ENCODE measurements around the gene CRCP. TPM values are rescaled to one million over a fixed set of nuclear protein-coding genes. Genes with fewer than 3 reads are reported as not detected.

CRCP gene
- total RNA-seq, 1 donor from 2014 or later: 26.9 TPM

DNA sequence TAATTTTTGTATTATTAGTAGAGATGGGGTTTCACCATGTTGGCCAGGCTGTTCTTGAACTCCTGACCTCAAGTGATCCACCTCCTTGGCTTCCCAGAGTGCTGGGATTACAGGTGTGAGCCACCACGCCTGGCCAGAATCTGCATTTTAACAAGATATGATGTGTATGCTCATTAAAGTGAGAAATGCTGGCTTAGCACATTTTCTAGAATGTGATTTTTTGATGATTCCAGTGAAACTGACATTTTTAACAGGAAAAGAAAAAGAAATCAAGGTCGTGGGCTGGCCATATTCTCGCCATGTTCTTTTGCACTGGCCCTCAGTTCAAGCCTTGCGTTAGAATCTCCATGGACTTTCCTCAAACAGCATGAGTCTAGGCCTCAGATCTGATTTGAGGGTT is 72.3 kb downstream of the CRCP start:
- TF ChIP-seq, protein P1, sequence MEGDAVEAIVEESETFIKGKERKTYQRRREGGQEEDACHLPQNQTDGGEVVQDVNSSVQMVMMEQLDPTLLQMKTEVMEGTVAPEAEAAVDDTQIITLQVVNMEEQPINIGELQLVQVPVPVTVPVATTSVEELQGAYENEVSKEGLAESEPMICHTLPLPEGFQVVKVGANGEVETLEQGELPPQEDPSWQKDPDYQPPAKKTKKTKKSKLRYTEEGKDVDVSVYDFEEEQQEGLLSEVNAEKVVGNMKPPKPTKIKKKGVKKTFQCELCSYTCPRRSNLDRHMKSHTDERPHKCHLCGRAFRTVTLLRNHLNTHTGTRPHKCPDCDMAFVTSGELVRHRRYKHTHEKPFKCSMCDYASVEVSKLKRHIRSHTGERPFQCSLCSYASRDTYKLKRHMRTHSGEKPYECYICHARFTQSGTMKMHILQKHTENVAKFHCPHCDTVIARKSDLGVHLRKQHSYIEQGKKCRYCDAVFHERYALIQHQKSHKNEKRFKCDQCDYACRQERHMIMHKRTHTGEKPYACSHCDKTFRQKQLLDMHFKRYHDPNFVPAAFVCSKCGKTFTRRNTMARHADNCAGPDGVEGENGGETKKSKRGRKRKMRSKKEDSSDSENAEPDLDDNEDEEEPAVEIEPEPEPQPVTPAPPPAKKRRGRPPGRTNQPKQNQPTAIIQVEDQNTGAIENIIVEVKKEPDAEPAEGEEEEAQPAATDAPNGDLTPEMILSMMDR (conservative IDR thresholded peaks at IDR 0.05; ENCODE audit: low read depth, low read length): no peak
- DNase-seq (ENCODE audit: low read depth): no peak
- no peak overlapping the region for H3K4me3 ChIP-seq (ENCODE audit: low read depth, low read length)

DNA sequence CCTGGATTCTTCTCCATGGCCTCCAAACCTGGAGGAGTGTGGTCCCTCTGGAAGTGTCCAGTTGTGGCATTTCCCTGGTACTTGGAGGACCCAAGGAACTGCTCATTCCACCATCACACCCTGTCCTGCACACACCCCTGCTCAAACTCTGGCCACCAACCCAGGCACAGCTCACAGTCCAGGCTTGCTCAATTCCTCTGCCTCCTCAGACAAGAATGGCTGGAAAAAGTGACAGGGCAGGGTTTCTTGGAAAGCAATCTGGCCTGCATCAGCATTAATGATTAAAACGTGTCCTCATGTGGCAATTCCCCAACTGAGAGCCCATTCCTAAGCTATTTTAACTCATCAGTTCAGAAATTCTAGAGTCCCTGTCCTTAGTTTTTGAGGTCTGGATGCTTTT is 73.3 kb downstream of the CRCP start:
- TF ChIP-seq, protein P1 (conservative IDR thresholded peaks at IDR 0.05; ENCODE audit: low read depth, low read length): no peak
- no peak for DNase-seq (ENCODE audit: low read depth)

DNA sequence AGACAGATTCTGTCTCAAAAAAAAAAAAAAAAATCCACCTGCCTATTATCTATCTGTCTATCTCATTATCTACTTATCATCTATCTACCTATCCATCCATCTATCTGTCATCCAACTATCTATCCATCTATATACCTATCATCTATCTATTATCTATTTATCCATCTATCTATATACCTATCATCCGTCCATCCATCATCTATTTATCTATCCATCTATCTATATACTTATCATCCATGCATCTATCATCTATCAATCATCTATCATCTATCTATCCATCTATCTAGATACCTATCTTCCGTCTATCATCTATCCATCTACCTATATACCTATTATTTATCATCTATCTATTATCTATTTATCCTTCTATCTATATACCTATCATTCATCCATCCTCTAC is 74.0 kb downstream of the CRCP start:
- H3K4me3 ChIP-seq (ENCODE audit: low read depth, low read length): no peak overlapping the region
- no peak for DNase-seq (ENCODE audit: low read depth)
- TF ChIP-seq, protein P1 (conservative IDR thresholded peaks at IDR 0.05; ENCODE audit: low read depth, low read length): no peak

More for the DNA sequence above, 73.3 kb downstream of the CRCP start:
- no peak overlapping the region for H3K4me3 ChIP-seq (ENCODE audit: low read depth, low read length)

DNA sequence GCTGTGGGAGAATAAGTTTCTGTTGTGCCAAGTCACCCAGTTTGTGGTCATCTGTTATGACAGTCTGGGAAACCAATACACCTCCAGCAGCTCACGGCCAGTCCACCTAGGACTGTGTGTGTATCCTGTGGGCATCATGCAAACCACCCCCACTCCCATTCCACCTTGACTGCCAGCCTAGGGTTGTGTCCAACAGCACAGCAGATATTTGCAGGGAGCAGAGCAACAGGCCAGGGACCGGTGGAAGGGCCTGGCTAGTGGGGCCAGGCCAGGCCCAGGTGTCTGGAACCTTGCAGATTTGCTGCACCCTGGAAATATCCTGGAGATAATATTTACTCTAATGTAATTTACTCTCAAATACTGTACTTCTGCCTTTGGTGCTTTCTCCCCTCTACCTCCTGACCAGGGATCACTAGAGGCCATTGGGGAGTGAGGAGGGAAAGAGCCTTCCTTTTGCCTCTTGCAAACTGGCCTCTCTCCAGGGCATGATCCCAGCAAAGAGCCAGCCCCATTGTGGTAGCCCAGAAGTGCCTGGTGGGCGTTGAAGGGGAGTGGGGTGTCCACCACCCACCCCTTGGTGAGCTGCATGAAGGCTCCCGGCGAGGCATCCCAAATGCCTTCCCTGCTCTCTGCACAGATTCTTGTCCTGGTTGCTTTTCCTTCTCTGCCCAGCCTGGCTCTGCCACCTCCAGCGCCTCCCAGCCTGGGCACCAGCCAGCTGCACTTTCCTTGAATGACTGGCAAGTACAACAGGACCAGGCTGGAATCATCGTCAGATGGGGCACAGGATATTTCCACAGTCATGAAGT is 75.3 kb downstream of the CRCP start:
- no peak overlapping the region for H3K4me3 ChIP-seq (ENCODE audit: low read depth, low read length)
- TF ChIP-seq, protein P1 (conservative IDR thresholded peaks at IDR 0.05; ENCODE audit: low read depth, low read length): no peak
- no peak for DNase-seq (ENCODE audit: low read depth)

DNA sequence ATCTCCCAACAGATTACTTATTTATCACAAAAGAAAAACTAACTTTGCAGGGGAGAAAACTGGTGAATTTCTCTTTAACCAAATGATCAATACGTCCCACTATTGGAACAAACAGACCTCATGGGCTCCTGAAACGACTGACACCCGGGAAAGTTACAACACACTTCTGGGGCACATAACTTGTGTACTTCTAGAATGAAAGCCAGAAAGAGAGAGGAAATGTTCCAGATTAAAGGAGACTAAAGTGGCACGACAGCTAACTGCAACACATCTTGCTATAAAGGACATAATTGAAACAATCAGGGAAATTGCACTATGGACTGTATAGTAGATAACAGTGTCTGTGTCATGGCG is 75.8 kb downstream of the CRCP start:
- no peak for DNase-seq (ENCODE audit: low read depth)
- no peak overlapping the region for H3K4me3 ChIP-seq (ENCODE audit: low read depth, low read length)
- TF ChIP-seq, protein P1 (conservative IDR thresholded peaks at IDR 0.05; ENCODE audit: low read depth, low read length): no peak

DNA sequence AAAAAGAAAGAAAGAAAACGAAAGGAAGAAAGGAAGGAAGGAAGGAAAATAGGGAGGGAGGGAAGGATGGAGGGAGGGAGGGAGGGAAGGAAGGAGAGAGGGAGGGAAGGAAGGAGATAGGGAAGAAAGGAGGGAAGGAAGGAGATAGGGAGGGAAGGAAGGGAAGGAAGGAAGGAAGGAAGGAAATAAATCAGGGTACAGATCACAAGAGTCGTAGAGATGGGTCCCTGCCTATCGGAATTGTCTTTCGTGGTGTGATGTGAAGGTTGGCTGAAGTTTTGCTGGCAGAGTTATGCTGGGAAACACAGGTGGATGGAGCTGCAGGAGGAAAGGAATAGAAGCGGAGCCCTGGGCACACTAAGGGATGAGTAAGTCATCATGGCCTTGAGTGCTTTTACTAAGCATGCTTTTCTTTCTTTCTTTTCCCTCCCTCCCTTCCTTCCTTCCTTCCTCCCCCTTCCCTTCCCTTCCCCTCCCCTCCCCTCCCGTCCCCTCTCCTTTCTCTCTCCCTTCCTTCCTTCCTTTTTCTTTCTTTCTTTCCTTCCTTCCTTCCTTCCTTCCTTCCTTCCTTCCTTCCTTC is 78.6 kb downstream of the CRCP start:
- DNase-seq (ENCODE audit: low read depth): no peak
- TF ChIP-seq, protein P1 (conservative IDR thresholded peaks at IDR 0.05; ENCODE audit: low read depth, low read length): no peak
- no peak overlapping the region for H3K4me3 ChIP-seq (ENCODE audit: low read depth, low read length)

DNA sequence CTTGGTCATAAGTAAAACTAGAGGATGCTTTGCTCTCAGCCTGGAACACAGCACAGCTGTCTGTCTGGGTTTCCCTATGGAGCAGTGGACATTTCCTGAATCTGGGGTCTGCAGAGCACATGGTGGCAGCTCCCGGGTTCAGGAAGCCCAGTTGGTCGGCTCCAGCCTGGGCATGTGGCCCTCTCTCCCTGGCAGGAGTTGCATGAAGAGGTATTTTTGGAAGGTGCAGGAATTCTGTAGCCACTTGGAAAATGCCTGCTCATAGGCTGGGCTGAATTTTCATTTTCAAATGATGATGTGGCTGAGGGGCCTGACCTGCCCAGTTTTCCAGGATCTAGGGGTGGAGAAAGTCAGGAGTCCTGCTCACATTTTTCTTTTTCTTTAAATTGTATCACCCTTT is 83.8 kb downstream of the CRCP start:
- DNase-seq (ENCODE audit: low read depth): no peak
- TF ChIP-seq, protein P1 (conservative IDR thresholded peaks at IDR 0.05; ENCODE audit: low read depth, low read length): no peak
- no peak overlapping the region for H3K4me3 ChIP-seq (ENCODE audit: low read depth, low read length)
